ENCODE data around the gene ACTR3C. TPM values are rescaled to one million over a fixed set of nuclear protein-coding genes. Genes with fewer than 3 reads are reported as not detected.

ACTR3C gene
- total RNA-seq, 1 experiment from 2014 or later, result 26.0 TPM

- peaks cover 3% of the 10 kb centered on the region for H3K9me3 Mint-ChIP-seq (ENCODE audit: low read depth, unreplicated experiment)
- H3K27me3 Mint-ChIP-seq (ENCODE audit: unreplicated experiment), result no peaks in the 10 kb centered on the region
- no TSS peak for BruUV-seq (replicated peaks)
- CTCF ChIA-PET, result interaction anchor here (0.7 to 1.5 kb wide), 2 partner anchors 8 to 42 kb away, joined by 3 read pairs; no protein-coding TSS in a partner anchor
- H3K4me3 Mint-ChIP-seq (ENCODE audit: low read depth, unreplicated experiment), result no peak overlapping the region
- H3K27ac Mint-ChIP-seq (ENCODE audit: unreplicated experiment), result no peak overlapping the region
- peaks cover 15% of the 10 kb centered on the region for H3K4me1 Mint-ChIP-seq (ENCODE audit: low read depth, unreplicated experiment)
- no peak for DNase-seq
- TF ChIP-seq, protein P1, sequence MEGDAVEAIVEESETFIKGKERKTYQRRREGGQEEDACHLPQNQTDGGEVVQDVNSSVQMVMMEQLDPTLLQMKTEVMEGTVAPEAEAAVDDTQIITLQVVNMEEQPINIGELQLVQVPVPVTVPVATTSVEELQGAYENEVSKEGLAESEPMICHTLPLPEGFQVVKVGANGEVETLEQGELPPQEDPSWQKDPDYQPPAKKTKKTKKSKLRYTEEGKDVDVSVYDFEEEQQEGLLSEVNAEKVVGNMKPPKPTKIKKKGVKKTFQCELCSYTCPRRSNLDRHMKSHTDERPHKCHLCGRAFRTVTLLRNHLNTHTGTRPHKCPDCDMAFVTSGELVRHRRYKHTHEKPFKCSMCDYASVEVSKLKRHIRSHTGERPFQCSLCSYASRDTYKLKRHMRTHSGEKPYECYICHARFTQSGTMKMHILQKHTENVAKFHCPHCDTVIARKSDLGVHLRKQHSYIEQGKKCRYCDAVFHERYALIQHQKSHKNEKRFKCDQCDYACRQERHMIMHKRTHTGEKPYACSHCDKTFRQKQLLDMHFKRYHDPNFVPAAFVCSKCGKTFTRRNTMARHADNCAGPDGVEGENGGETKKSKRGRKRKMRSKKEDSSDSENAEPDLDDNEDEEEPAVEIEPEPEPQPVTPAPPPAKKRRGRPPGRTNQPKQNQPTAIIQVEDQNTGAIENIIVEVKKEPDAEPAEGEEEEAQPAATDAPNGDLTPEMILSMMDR (IDR thresholded peaks at IDR 0.05; ENCODE audit: unreplicated experiment), result no peak
- intact Hi-C loops (cut with micrococcal nuclease; ENCODE audit: unreplicated experiment), result no loop called here
- peaks cover 5% of the 10 kb centered on the region for H3K36me3 Mint-ChIP-seq (ENCODE audit: insufficient read depth, unreplicated experiment)
These were observed 35.1 kb upstream of the ACTR3C start for GRCh38 chr7:150358433-150358832.

- DNase-seq, result no peak
These were observed 34.6 kb upstream of the ACTR3C start for GRCh38 chr7:150357771-150358427.

GRCh38 chr7:150357270-150357669 is 33.9 kb upstream of the ACTR3C start:
- TF ChIP-seq, protein P1 (IDR thresholded peaks at IDR 0.05; ENCODE audit: unreplicated experiment), result no peak
- Mint-ChIP-seq H3K27ac (ENCODE audit: unreplicated experiment) (no peak overlapping the region), H3K4me1 (ENCODE audit: low read depth, unreplicated experiment) (peaks cover 18% of the 10 kb centered on the region), H3K27me3 (ENCODE audit: unreplicated experiment) (no peaks in the 10 kb centered on the region), H3K4me3 (ENCODE audit: low read depth, unreplicated experiment) (no peak overlapping the region), H3K36me3 (ENCODE audit: insufficient read depth, unreplicated experiment) (peaks cover 9% of the 10 kb centered on the region), H3K9me3 (ENCODE audit: low read depth, unreplicated experiment) (peaks cover 3% of the 10 kb centered on the region)
- CTCF ChIA-PET, result interaction anchor here (1.5 kb wide), 1 partner anchor 9 kb away, joined by 3 read pairs; no protein-coding TSS in a partner anchor
- intact Hi-C loops (cut with micrococcal nuclease; ENCODE audit: unreplicated experiment), result no loop called here
- no TSS peak for BruUV-seq (replicated peaks)
- DNase-seq, result no peak

More at GRCh38 chr7:150357771-150358427, 34.6 kb upstream of the ACTR3C start:
- CTCF ChIA-PET, result interaction anchor here (0.7 to 1.5 kb wide), 2 partner anchors 9 to 42 kb away, joined by 3 read pairs; no protein-coding TSS in a partner anchor
- peaks cover 5% of the 10 kb centered on the region for H3K36me3 Mint-ChIP-seq (ENCODE audit: insufficient read depth, unreplicated experiment)
- no peaks in the 10 kb centered on the region for H3K27me3 Mint-ChIP-seq (ENCODE audit: unreplicated experiment)
- no TSS peak for BruUV-seq (replicated peaks)
- H3K4me3 Mint-ChIP-seq (ENCODE audit: low read depth, unreplicated experiment), result no peak overlapping the region
- intact Hi-C loops (cut with micrococcal nuclease; ENCODE audit: unreplicated experiment), result no loop called here
- TF ChIP-seq, protein P1 (IDR thresholded peaks at IDR 0.05; ENCODE audit: unreplicated experiment), result no peak
- H3K27ac Mint-ChIP-seq (ENCODE audit: unreplicated experiment), result no peak overlapping the region
- peaks cover 3% of the 10 kb centered on the region for H3K9me3 Mint-ChIP-seq (ENCODE audit: low read depth, unreplicated experiment)
- H3K4me1 Mint-ChIP-seq (ENCODE audit: low read depth, unreplicated experiment), result peaks cover 15% of the 10 kb centered on the region

- Mint-ChIP-seq H3K36me3 (ENCODE audit: insufficient read depth, unreplicated experiment) (peaks cover 10% of the 10 kb centered on the region), H3K27me3 (ENCODE audit: unreplicated experiment) (no peaks in the 10 kb centered on the region), H3K4me1 (ENCODE audit: low read depth, unreplicated experiment) (peaks cover 27% of the 10 kb centered on the region), H3K4me3 (ENCODE audit: low read depth, unreplicated experiment) (no peak overlapping the region), H3K9me3 (ENCODE audit: low read depth, unreplicated experiment) (peaks cover 3% of the 10 kb centered on the region), H3K27ac (ENCODE audit: unreplicated experiment) (no peak overlapping the region)
- intact Hi-C loops (cut with micrococcal nuclease; ENCODE audit: unreplicated experiment), result loop anchor here (1.0 kb wide), 1 partner anchor 65 kb away; no protein-coding TSS in a partner anchor
- DNase-seq, result no peak
- TF ChIP-seq, protein P1 (IDR thresholded peaks at IDR 0.05; ENCODE audit: unreplicated experiment), result peak; percentile 74
- CTCF ChIA-PET, result interaction anchor here (0.6 kb wide), 1 partner anchor 16 kb away, joined by 4 read pairs; no protein-coding TSS in a partner anchor
- BruUV-seq (replicated peaks), result no TSS peak
These were observed 33.0 kb upstream of the ACTR3C start for GRCh38 chr7:150356265-150356897.

Data from Calu3 (cell line).